GM19025 (cell line): ENCODE results near the gene SPEM3.

Experiments used
- ATAC-seq: cut with Tn5 transposase; IDR thresholded peaks from one replicate; pipeline ENCODE4 v1.9.1; 2021; ENCODE audit warnings: mild to moderate bottlenecking, low read depth, moderate library complexity; ENCODE audit not compliant: unreplicated experiment

SPEM3 gene

DNA sequence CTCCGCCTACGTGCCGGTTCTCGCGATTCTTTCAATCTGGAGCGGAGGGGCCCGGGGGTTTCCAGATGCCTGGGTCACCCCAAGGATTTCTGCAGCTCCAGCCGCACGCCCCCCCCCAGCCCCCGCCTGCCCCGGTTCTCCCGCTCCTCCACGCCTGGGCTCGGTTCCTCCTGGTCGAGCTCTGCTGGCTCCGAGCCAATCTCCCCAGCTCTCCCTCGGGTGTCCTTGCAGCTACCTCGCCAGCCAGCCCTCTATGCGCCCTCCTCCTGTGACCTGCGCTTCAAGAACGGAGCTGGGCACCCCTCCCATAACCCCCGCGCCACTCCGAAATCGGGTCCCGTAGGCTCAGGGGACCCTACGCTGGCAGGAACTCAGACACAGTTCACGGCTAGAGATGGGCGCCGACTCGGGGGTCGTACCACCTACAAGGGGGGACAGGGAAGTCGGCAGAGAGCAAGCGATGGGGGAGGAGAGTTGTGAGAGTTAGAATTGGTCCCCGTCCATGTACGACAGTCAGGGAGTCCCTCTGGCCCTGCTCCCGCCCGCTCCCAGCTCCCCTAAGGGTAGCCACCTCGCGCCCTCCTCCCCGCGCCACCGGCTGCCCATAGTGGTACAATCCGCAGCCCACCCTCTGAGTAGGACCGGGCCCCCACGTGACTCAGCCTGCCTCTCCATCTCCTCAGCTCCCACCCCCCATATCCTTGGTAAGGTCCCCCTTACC lies 11.6 kb downstream of the SPEM3 start:
- ATAC-seq, result no peak

DNA sequence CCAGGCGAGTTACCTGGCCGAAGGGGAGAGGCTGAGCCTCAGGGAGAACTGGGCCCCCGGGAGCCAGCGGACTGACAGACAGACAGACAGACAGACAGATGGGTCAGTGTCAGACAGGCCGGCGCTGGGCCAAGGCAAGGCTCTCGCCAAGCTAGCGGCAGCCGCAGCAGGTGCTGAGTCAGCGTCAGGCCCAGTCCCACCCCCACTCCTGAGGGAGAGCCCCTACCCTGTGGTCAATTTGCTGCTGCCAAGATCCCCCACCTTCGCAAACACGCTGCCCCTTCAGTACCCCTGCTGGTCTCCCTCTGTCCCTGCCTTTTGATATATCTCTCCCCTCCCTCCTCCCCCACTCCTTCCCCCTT lies 12.2 kb downstream of the SPEM3 start:
- ATAC-seq, result no peak

GRCh38 chr17:7441266-7441665 lies 12.6 kb downstream of the SPEM3 start:
- no peak for ATAC-seq

- no peak for ATAC-seq
Observed at GRCh38 chr17:7442142-7442541, 13.5 kb downstream of the SPEM3 start.

DNA sequence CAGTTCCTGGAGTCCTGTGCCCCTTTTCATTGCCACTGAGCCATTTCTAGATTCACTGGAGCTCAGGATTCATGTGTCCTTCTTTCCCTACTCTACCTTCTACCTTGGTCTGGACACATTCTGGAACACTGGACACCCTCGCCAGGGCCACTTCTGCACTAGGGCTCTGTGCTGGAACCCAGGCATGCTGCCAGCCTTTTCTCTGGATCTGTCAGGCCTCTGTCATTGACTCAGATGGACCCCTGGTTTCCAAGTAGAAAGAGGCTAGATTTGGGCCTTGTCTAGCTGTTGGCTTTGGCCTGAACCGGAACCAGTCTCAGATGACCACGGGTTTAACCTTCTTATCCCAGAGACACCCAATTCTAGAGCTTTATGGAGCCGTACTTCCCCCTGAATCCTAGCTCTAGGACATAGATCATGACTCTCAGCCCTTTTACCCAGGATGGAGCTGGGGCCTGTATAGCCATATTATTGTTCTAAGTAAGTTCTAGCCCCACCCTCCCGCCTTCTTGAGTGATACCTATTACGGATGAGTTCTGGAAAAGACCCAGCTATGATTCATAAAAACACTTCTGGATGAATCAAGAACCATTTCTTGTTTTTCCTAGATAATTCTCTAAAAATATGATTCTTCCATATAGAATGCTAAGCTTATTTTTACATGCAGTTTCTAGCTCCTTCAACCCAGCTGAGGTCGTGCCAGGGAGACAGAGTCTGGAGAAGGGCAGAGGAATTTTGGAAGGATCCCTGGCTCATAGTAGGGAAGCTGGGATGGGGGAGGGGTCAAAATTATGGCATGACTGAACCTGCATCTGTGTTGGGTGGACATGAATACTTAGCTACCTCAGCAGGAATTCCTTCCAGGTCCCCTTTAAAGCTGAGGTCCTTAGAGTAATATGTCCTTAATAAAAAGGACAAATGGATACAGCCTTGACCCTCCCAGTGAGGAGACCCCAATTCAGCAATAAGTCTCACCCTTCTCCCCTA lies 15.1 kb downstream of the SPEM3 start:
- ATAC-seq, result no peak

DNA sequence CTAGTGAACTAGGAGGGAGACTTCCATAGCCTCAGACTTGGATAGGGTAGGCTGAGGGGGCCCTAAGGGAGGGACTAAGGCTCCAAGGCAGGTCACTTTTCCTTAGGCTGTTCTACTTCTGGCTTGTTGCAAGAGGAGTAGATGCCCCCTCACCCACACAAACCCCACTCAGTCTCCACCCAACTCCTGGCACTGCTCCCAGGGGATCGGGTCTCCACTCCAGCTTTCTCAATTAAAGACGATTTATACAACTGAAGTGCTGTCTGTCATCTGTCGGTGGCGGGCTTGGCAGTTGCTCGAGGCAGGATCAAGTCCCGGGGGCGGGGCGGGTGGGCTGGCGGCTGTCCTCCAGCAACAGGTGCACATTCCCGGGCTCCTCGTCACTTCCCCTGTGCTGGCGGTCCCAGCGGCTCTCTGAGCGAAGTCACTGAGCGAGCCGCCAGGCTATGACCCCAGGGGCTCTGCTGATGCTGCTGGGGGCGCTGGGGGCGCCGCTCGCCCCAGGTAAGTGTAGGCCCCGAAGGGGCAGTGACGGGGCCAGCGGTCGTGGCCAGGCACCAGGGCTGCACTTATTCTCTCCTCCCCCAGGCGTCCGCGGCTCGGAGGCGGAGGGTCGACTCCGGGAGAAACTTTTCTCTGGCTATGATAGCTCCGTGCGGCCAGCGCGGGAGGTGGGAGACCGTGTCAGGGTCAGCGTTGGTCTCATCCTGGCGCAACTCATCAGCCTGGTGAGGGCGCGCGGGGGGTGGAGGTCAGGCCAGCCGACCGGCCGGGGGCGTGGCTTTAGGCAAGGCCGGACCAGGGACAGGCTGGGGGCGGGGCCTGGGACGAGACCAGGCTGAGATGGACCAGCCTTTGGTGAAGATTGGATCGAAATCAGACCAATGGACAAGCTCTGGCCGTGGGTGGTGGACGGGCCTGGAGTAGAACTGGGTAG lies 16.3 kb downstream of the SPEM3 start, which contains the start of gene CHRNB1:
Gene CHRNB1 (plus strand): TSS at position 380 of the 937 bp plus-strand sequence. CDS start 67 bp downstream, at position 447.
- no peak for ATAC-seq

GRCh38 chr17:7445619-7445968 lies 16.9 kb downstream of the SPEM3 start:
- no peak for ATAC-seq

- no peak for ATAC-seq
Observed at GRCh38 chr17:7448461-7448860, 19.8 kb downstream of the SPEM3 start.

- ATAC-seq, result no peak
Observed at GRCh38 chr17:7459961-7460545, 31.4 kb downstream of the SPEM3 start.

- no peak for ATAC-seq
Observed at GRCh38 chr17:7460850-7461660, 32.4 kb downstream of the SPEM3 start.

- ATAC-seq, result no peak
Observed at GRCh38 chr17:7462474-7463371, 34.1 kb downstream of the SPEM3 start.

GRCh38 chr17:7463372-7463846 lies 34.8 kb downstream of the SPEM3 start:
- ATAC-seq, result no peak

DNA sequence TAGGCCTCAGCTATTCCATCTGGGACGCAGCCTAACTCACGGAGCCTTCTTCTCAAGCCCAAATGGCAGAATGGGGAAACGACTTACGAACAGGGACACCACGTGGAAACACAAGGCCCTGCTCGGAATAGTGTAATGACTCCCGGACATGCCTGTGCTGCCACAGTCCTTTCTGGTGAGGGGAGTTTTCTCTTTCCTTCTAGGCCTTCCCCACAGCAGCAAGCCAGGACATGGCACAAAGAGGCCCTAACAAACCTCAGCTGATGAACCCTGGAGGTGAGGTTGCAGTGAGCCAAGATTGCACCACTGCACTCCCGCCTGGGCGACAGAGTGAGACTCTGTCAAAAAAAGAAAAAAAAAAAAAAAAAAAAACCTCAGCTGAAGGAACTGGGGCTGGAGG lies 35.4 kb downstream of the SPEM3 start:
- ATAC-seq, result no peak

DNA sequence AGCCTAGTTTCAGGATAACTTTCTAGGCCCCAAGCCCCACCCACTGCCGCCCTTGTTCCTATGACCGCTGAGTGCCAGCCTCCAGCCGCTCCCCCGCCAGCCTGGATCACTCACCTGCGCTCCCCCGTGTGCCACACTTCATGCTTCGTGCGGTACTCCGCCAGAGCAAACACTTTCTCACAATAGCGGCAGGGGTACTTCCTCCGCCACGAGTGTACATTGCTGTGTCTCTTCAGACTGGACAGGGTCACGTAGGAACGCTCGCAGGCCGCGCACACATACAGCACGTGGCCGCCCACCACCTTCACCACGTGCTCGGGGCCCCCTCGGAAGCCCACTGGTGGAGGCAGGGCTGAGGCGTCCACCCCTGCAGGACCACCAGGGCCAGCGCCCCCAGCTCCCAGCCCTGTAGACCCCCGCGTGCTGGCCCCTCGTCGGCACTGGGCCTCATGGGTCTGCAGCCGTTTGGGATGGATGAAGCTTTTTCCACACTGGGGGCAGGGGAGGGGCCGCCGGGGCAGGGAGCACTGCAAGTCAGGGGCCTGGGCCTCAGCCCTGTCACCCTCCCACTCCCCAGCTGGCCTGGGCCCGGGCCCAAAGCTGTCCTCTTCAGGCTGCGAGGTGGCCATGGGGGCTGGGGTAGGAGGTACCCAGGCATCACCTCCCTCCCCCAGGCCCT lies 37.1 kb downstream of the SPEM3 start:
- ATAC-seq, result no peak

- ATAC-seq, result no peak
Observed at GRCh38 chr17:7466318-7466638, 37.6 kb downstream of the SPEM3 start.

DNA sequence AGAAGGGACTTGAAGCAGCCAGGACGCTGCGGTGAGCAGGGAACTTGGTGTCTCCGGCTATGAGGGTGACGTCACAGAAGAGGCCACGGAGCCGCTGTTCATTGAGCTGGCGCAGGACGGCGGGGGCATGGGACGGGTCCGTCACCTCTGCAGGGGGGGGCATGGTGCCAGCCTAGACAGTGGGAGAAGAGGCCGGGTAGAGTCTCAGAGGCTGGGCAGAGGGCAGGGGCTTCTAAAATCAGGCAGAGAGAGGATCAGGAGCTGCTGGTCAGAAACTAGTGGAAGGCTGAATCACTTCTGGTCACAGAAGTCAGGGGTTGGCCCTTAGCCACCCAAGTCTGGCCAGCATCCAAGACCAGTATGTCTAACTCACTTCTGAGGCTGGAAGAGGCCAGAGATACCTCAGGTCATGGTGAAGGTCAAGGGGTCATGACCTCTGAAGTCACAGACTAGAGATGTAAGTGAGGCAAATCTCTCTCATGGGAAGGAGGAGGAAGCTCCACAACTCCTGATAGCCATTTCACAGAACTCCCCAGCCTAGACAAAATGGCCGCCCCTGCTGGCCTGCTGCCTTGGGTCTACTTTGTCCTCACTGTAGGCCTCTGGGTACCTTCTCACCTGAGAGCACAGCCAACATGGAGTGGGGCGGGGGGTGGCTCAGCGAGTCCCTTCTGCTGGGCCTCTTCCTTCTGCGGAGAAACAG lies 38.1 kb downstream of the SPEM3 start:
- ATAC-seq, result no peak

DNA sequence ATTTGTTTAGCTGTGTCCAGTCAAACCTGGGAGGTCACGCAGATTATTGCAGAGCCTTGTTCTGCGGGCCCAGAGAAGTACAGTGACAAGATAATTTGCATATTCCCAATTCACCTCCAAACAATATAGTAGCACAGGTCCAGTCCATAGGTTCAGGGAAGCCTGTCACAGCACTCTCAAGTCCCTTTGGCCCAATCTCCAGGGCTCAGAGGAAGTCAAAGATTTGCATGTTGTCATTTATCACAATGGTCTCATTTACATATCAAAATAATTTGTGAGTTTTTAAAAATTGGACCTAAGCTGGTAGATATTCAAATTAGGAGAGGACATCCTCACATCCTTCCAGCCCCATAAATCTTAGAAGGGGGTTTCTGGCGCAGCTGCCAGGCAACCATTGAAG lies 38.8 kb downstream of the SPEM3 start:
- no peak for ATAC-seq
